HEK293 (cell line): ENCODE measurements around the gene CDC5L.

Source experiments
- CTCF ChIA-PET: fragments of 350-600 bp; formaldehyde crosslinking; extraction: SDS; loops from one replicate; lab custom pipeline; 2021; ENCODE audit warnings: antibody characterized with exemption; lab: Yijun Ruan, JAX
- POLR2A ChIA-PET: fragments of 300-600 bp; formaldehyde crosslinking; extraction: SDS; loops from one replicate; lab custom pipeline; 2020; ENCODE audit warnings: antibody characterized with exemption, inconsistent platforms; lab: Yijun Ruan, JAX
- H3K27ac ChIP-seq: fragments of 200-500 bp; sonication (Bioruptor generic); 2 replicates; pipeline ENCODE4 v1.5.1; 2014; ENCODE audit warnings: low read depth, low read length, control low read depth, inconsistent platforms; ENCODE audit errors: extremely low read depth
- H3K36me3 ChIP-seq, 2 experiments: fragments of 200-500 bp in 1 of 2; sonication (Bioruptor generic) in 1 of 2; 1 replicate in 1 of 2; 2 replicates in 1 of 2; pipeline ENCODE4 v1.5.1; 2014 to 2017; ENCODE audit warnings: inconsistent platforms in 2 of 2, low read length in 2 of 2; ENCODE audit not compliant: control insufficient read depth in 2 of 2, insufficient read depth in 1 of 2
- H3K4me1 ChIP-seq: fragments of 200-500 bp; sonication (Bioruptor generic); 2 replicates; pipeline ENCODE4 v1.5.1; 2014; ENCODE audit warnings: mild to moderate bottlenecking, low read length, inconsistent platforms; ENCODE audit not compliant: control insufficient read depth, insufficient read depth
- H3K4me3 ChIP-seq: 2 replicates; pipeline ENCODE4 v1.5.1; 2011; ENCODE audit warnings: low read depth, mild to moderate bottlenecking, control low read depth, low read length, moderate library complexity
- H3K9me3 ChIP-seq: fragments of 200-500 bp; sonication (Bioruptor generic); 2 replicates; pipeline ENCODE4 v1.5.1; 2014; ENCODE audit warnings: low read depth, low read length, inconsistent platforms; ENCODE audit not compliant: control insufficient read depth, insufficient read depth
- GLI2 ChIP-seq: fragments of 450-650 bp; formaldehyde crosslinking; IDR thresholded peaks from 2 replicates; pipeline ENCODE4; 2017; ENCODE audit warnings: missing biosample characterization, missing genetic modification characterization, low read depth, borderline replicate concordance
- REST ChIP-seq: fragments of 450-650 bp; formaldehyde crosslinking; IDR thresholded peaks from 2 replicates; pipeline ENCODE4 v1.5.1; 2016; ENCODE audit warnings: missing biosample characterization, missing genetic modification characterization
- YY1 ChIP-seq: fragments of 450-650 bp; formaldehyde crosslinking; IDR thresholded peaks from 2 replicates; pipeline ENCODE4 v1.5.1; 2018; ENCODE audit warnings: missing biosample characterization, missing genetic modification characterization
- ZNF239 ChIP-seq: fragments of 450-650 bp; formaldehyde crosslinking; IDR thresholded peaks from 2 replicates; pipeline ENCODE4 v1.5.1; 2016; ENCODE audit warnings: missing biosample characterization, missing genetic modification characterization
- ZNF292 ChIP-seq: fragments of 450-650 bp; formaldehyde crosslinking; IDR thresholded peaks from 2 replicates; pipeline ENCODE4 v1.5.1; 2016; ENCODE audit warnings: low read depth, missing biosample characterization, missing genetic modification characterization, borderline replicate concordance
- ZNF311 ChIP-seq: fragments of 450-650 bp; formaldehyde crosslinking; IDR thresholded peaks from 2 replicates; pipeline ENCODE4 v1.5.1; 2017; ENCODE audit warnings: missing biosample characterization, missing genetic modification characterization, borderline replicate concordance
- ZNF398 ChIP-seq: fragments of 450-650 bp; formaldehyde crosslinking; IDR thresholded peaks from 2 replicates; pipeline ENCODE4 v1.5.1; 2017; ENCODE audit warnings: missing biosample characterization, missing genetic modification characterization
- ZNF416 ChIP-seq: fragments of 450-650 bp; formaldehyde crosslinking; IDR thresholded peaks from 2 replicates; pipeline ENCODE4 v1.5.1; 2016; ENCODE audit warnings: missing biosample characterization, missing genetic modification characterization
- ZNF513 ChIP-seq: fragments of 450-650 bp; IDR thresholded peaks from 2 replicates; pipeline ENCODE4 v1.5.1; 2018; ENCODE audit warnings: missing biosample characterization, missing genetic modification characterization
- ZNF677 ChIP-seq: fragments of 450-650 bp; IDR thresholded peaks from 2 replicates; pipeline ENCODE4 v1.5.0; 2018; ENCODE audit warnings: missing biosample characterization, mild to moderate bottlenecking, missing genetic modification characterization, moderate library complexity
- ZNF692 ChIP-seq: fragments of 450-650 bp; formaldehyde crosslinking; IDR thresholded peaks from 2 replicates; pipeline ENCODE4 v1.5.1; 2016; ENCODE audit warnings: missing biosample characterization, missing genetic modification characterization
- TF ChIP-seq, protein P1 (sequence below): fragments of 450-650 bp; formaldehyde crosslinking; conservative IDR thresholded peaks from 2 replicates; pipeline ENCODE4 v1.5.1; 2016; ENCODE audit warnings: low read depth, missing biosample characterization, missing genetic modification characterization

CDC5L gene

GRCh38 chr6:44410363-44410762 lies 22.9 kb downstream of the CDC5L start:
- H3K9me3 ChIP-seq: no peaks in the 10 kb centered on the region
- ChIA-PET CTCF (interaction anchor here (0.6 to 3.4 kb wide), 4 partner anchors 19 to 52 kb away, joined by 3 to 13 read pairs (median 6); no protein-coding TSS in a partner anchor), POLR2A (no interaction called here)
- H3K27ac ChIP-seq: no peak overlapping the region
- peaks cover 83 to 88% of the 10 kb centered on the region in 2 experiments for H3K36me3 ChIP-seq
- no peak overlapping the region for H3K4me3 ChIP-seq
- TF ChIP-seq REST: no peak
- TF ChIP-seq ZNF398: no peak
- TF ChIP-seq ZNF311 (tag by site-specific recombination): no peak
- TF ChIP-seq YY1 (tag by site-specific recombination): no peak
- no peak for TF ChIP-seq GLI2 (tag by site-specific recombination)
- no peak for TF ChIP-seq ZNF692 (tag by site-specific recombination)
- no peak for TF ChIP-seq ZNF513 (tag by site-specific recombination)
- TF ChIP-seq ZNF292: no peak
- TF ChIP-seq ZNF416 (tag by site-specific recombination): no peak
- TF ChIP-seq, protein P1, sequence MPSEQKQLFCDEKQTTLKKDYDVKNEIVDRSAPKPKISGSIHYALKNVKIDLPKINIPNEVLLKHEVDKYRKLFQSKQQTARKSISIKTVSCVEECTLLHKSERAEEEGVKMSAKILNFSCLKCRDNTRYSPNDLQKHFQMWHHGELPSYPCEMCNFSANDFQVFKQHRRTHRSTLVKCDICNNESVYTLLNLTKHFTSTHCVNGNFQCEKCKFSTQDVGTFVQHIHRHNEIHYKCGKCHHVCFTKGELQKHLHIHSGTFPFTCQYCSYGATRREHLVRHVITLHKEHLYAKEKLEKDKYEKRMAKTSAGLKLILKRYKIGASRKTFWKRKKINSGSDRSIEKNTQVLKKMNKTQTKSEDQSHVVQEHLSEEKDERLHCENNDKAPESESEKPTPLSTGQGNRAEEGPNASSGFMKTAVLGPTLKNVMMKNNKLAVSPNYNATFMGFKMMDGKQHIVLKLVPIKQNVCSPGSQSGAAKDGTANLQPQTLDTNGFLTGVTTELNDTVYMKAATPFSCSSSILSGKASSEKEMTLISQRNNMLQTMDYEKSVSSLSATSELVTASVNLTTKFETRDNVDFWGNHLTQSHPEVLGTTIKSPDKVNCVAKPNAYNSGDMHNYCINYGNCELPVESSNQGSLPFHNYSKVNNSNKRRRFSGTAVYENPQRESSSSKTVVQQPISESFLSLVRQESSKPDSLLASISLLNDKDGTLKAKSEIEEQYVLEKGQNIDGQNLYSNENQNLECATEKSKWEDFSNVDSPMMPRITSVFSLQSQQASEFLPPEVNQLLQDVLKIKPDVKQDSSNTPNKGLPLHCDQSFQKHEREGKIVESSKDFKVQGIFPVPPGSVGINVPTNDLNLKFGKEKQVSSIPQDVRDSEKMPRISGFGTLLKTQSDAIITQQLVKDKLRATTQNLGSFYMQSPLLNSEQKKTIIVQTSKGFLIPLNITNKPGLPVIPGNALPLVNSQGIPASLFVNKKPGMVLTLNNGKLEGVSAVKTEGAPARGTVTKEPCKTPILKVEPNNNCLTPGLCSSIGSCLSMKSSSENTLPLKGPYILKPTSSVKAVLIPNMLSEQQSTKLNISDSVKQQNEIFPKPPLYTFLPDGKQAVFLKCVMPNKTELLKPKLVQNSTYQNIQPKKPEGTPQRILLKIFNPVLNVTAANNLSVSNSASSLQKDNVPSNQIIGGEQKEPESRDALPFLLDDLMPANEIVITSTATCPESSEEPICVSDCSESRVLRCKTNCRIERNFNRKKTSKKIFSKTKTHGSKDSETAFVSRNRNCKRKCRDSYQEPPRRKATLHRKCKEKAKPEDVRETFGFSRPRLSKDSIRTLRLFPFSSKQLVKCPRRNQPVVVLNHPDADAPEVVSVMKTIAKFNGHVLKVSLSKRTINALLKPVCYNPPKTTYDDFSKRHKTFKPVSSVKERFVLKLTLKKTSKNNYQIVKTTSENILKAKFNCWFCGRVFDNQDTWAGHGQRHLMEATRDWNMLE (tag by site-specific recombination): no peak
- no peak for TF ChIP-seq ZNF677 (tag by site-specific recombination)
- TF ChIP-seq ZNF239: no peak
- no peaks in the 10 kb centered on the region for H3K4me1 ChIP-seq
